GM19099 (cell line): ENCODE results near the gene RIMS4.

Experiments used
- POLR2A ChIP-seq: IDR thresholded peaks from 3 replicates; pipeline ENCODE4 v1.6.1; 2011; ENCODE audit warnings: low read depth; ENCODE audit not compliant: insufficient read length; ENCODE audit errors: extremely low read depth

RIMS4 gene

DNA sequence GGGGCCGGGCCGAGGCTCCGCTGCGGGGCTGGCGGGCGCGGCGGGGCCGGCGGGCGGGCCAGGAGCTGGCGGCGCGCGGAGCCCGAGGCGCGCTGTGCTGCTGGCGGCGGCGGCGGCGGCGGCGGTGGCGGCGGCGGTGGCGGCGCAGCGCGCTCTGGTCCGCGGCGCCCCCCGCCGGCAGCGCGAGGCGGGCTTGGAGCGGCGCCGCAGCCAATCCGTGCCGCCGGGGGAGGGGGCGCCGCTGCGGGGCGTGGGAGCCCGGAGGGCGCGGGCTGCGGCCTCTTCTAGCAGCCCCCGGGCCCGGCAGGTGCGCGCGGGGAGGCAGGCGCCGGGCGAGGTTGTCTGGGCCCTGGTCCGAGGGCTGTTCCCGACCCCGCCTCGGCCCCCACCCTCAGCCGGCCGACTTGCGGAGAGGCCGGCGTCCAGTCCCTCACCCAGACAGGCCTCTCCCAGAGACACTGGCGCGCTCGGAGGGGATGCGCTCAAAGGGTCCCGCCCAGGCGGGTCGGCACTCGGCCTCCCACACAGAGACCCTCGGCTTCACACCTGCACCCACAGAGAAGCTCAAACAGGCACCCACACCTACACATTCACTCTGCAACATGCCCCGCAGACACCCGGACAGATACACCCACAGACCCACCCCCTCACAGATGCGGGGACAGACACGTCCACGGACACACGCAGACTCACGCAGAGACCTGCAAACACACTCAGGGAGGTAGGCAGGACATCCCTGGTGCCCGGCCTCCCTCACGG is at the start of gene RIMS4:
TSS of gene RIMS4 (minus strand) at position 156 of the 759 bp plus-strand sequence. CDS start 275 bp downstream, outside the sequence.
- TF ChIP-seq POLR2A = no peak

- TF ChIP-seq POLR2A = no peak
Measured at GRCh38 chr20:44858606-44859360, 48.4 kb upstream of the RIMS4 start.

- no peak for TF ChIP-seq POLR2A
Measured at GRCh38 chr20:44856856-44857448, 46.6 kb upstream of the RIMS4 start.

DNA sequence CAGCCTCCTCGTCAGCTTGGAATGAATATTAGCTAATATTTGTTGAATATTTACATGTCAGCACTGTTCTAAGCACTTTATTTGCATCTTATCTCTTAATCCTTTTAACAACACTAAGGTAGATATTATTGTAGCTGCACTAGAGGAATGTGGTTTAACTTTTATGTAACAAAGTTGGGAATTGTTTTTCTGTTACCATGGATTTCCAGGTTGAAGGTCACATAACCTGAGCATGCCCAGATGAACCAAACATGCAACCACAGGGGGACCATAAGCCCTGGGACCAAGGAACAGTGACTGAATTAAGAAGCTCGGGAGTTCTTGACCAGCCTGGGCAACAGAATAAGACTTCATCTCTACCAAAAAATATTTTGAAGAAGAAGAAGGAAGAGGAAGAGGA is 46.1 kb upstream of the RIMS4 start:
- TF ChIP-seq POLR2A = no peak

DNA sequence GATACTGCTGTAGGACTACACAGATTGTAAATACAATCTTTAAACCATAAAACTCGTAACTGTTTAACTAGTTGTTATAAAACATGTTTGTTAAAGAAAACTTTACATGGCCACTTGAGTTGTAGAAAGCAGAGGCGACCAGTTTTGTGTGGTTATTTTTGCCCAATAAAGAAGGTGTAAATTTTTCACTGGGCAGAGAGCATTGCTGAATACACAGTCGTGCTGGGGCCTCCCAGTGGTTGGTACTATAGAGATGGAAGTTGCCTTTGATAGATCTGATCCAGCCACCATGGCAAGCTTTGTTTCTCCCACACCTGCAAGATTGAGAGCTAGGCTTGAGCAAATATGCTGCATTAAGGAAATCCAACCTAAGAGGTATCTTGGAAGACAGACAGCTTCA is 41.2 kb upstream of the RIMS4 start:
- TF ChIP-seq POLR2A = no peak

DNA sequence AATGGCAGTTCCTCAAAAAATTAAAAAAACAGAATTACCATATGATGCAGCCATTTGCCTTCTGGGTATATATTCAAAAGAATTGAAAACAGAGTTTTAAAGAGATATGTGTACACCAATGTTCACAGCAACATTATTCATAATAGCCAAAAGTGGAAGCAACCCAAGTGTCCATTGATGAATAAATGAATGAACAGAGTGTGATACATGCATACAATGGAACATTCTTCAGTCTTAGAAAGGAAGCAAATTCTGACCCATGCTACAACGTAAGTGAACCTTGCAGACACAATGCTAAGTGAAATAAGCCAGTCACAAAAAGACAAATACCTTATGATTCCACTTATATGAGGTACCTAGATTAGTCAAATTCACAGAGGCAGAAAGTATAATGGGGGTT is 40.5 kb upstream of the RIMS4 start:
- no peak for TF ChIP-seq POLR2A

DNA sequence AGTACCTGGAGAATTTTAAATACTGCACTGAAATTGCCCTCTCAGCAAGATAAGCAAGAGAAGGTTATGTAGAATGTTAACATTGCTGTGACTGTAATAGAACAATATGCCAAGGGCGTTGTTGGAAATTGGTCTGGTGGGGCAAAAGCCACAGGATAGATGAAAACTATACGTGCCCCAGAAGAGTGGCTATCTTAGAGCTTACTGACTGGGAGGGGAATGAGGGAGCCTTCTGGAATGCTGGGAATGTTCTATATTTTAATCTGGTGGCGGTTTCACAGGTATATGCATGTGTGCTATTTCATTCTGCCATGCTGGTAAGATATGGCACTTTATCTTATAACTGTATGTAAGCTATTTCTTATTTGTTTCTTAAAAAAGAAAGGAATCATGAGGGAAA is 39.9 kb upstream of the RIMS4 start:
- no peak for TF ChIP-seq POLR2A

- TF ChIP-seq POLR2A = no peak
Measured at GRCh38 chr20:44849703-44850102, 39.4 kb upstream of the RIMS4 start.

GRCh38 chr20:44848254-44849015 is 38.1 kb upstream of the RIMS4 start:
- TF ChIP-seq POLR2A = no peak

GRCh38 chr20:44843876-44844275 is 33.5 kb upstream of the RIMS4 start:
- TF ChIP-seq POLR2A = no peak

GRCh38 chr20:44841955-44842354 is 31.6 kb upstream of the RIMS4 start:
- no peak for TF ChIP-seq POLR2A

GRCh38 chr20:44840826-44841225 is 30.5 kb upstream of the RIMS4 start:
- no peak for TF ChIP-seq POLR2A

DNA sequence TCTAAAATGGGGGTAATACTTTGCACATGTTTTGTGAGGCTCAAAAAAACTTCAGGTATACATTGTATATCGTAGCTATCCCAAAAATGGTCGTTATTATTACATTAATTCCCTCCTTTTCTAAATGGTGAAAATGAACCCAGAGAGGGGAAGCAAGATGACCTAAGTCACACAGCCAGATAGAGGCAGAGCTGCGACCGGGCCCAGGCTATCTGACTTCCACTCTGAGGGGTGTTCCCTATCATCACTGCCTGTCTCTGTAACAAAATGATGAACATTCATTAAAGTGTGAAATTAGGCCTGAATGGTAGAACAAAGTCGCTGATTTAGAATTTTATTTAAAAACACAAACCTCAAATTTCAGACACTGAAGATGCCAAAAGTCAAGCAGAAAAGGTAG is 29.1 kb upstream of the RIMS4 start:
- TF ChIP-seq POLR2A = no peak

GRCh38 chr20:44838521-44838920 is 28.2 kb upstream of the RIMS4 start:
- no peak for TF ChIP-seq POLR2A

- no peak for TF ChIP-seq POLR2A
Measured at GRCh38 chr20:44837946-44838345, 27.6 kb upstream of the RIMS4 start.
